Nephron (organoid): ENCODE data around the gene THOC7.

ENCODE experiments used
- H3K27ac Mint-ChIP-seq, 3 experiments: 2 replicates each; pipeline ENCODE4 v1.8.0; 2020; ENCODE audit warnings: mixed read lengths in 3 of 3, mild to moderate bottlenecking in 2 of 3, moderate library complexity in 1 of 3
- H3K27me3 Mint-ChIP-seq: 2 replicates; pipeline ENCODE4 v1.8.0; 2021; ENCODE audit warnings: low read depth, mild to moderate bottlenecking, moderate library complexity, mixed read lengths
- H3K36me3 Mint-ChIP-seq: 2 replicates; pipeline ENCODE4 v1.8.0; 2020; ENCODE audit warnings: low read depth, mixed read lengths
- H3K4me1 Mint-ChIP-seq: 2 replicates; pipeline ENCODE4 v1.8.0; 2020; ENCODE audit warnings: mixed read lengths
- H3K4me3 Mint-ChIP-seq, 3 experiments: 2 replicates each; pipeline ENCODE4 v1.8.0; 2020; ENCODE audit warnings: mild to moderate bottlenecking in 3 of 3, mixed read lengths in 3 of 3, moderate library complexity in 2 of 3
- H3K9me3 Mint-ChIP-seq: 2 replicates; pipeline ENCODE4 v1.8.0; 2020; ENCODE audit warnings: mixed read lengths
- TF ChIP-seq, protein P1 (sequence below), 3 experiments: fragments of 200-600 bp; sonication (generic); IDR thresholded peaks; one replicate each; pipeline ENCODE4 v1.5.0; 2021; ENCODE audit warnings: antibody characterized with exemption in 3 of 3; ENCODE audit not compliant: unreplicated experiment in 3 of 3

Gene THOC7

GRCh38 chr3:63808633-63809032, 55.0 kb downstream of the THOC7 start:
- TF ChIP-seq, protein P1, sequence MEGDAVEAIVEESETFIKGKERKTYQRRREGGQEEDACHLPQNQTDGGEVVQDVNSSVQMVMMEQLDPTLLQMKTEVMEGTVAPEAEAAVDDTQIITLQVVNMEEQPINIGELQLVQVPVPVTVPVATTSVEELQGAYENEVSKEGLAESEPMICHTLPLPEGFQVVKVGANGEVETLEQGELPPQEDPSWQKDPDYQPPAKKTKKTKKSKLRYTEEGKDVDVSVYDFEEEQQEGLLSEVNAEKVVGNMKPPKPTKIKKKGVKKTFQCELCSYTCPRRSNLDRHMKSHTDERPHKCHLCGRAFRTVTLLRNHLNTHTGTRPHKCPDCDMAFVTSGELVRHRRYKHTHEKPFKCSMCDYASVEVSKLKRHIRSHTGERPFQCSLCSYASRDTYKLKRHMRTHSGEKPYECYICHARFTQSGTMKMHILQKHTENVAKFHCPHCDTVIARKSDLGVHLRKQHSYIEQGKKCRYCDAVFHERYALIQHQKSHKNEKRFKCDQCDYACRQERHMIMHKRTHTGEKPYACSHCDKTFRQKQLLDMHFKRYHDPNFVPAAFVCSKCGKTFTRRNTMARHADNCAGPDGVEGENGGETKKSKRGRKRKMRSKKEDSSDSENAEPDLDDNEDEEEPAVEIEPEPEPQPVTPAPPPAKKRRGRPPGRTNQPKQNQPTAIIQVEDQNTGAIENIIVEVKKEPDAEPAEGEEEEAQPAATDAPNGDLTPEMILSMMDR (IDR thresholded peaks at IDR 0.05; ENCODE audit: unreplicated experiment in 3 of 3): no peak
- H3K27me3 Mint-ChIP-seq: no peaks in the 10 kb centered on the region
- H3K4me3 Mint-ChIP-seq: no peak overlapping the region
- H3K4me1 Mint-ChIP-seq: peaks cover 4% of the 10 kb centered on the region
- no peaks in the 10 kb centered on the region for H3K9me3 Mint-ChIP-seq
- no peaks in the 10 kb centered on the region for H3K36me3 Mint-ChIP-seq
- H3K27ac Mint-ChIP-seq: no peak overlapping the region

DNA sequence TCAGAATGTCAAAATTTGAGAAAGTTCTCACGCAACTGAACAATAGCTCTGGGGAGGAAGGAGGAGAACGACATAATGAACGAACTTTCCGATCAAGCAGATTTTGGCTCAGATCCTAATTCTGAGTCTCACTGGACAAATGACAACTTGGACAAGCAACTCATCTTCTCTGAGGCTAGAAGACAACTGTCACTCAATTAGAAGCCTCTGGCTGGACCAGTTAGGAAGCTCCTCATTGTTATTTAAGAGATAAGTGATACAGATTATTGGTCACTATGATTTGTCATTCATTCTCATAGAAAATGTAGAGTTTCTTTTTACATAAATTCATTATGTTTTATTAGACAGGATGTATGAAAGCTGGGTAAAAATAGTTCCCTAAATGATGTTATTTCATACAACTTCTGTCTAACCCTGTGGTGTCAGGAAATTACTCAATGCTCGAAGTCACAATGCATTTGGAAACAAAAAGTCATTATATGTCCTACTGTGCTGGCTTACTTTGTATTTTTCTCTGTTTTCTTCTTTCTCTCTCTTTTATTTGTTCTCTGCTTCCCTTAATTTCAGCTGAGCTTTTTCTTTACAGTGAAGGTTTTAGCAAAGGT, 55.5 kb downstream of the THOC7 start:
- H3K27ac Mint-ChIP-seq: no peak overlapping the region
- TF ChIP-seq, protein P1 (IDR thresholded peaks at IDR 0.05; ENCODE audit: unreplicated experiment in 3 of 3): no peak

DNA sequence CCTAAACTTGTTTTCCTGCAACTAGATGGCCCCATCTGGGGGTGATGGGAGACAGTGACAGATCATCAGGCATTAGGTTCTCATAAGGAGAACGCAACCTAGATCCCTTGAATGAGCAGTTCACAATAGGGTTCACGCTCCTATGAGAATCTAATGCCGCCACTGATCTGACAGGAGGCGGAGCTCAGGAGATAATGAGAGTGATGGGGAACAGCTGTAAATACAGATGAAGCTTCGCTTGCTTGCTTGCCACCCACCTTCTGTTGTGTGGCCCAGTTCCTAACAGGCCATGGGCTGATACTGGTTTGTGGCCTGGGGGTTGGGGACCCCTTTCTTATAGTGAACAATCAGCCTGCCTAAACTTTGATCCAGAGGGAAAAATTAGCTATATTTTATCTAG, 59.7 kb downstream of the THOC7 start:
- H3K36me3 Mint-ChIP-seq: no peaks in the 10 kb centered on the region
- no peak overlapping the region for H3K4me3 Mint-ChIP-seq
- H3K27ac Mint-ChIP-seq: no peak overlapping the region
- H3K27me3 Mint-ChIP-seq: peaks cover 4% of the 10 kb centered on the region
- TF ChIP-seq, protein P1 (IDR thresholded peaks at IDR 0.05; ENCODE audit: unreplicated experiment in 3 of 3): no peak
- no peaks in the 10 kb centered on the region for H3K9me3 Mint-ChIP-seq
- H3K4me1 Mint-ChIP-seq: no peaks in the 10 kb centered on the region

More for the DNA sequence above, 55.5 kb downstream of the THOC7 start:
- Mint-ChIP-seq H3K36me3 (no peaks in the 10 kb centered on the region), H3K27me3 (no peaks in the 10 kb centered on the region), H3K4me3 (no peak overlapping the region), H3K4me1 (no peaks in the 10 kb centered on the region), H3K9me3 (no peaks in the 10 kb centered on the region)

- peaks cover 4% of the 10 kb centered on the region for H3K27me3 Mint-ChIP-seq
- no peak overlapping the region for H3K4me3 Mint-ChIP-seq
- H3K9me3 Mint-ChIP-seq: no peaks in the 10 kb centered on the region
- no peaks in the 10 kb centered on the region for H3K36me3 Mint-ChIP-seq
- TF ChIP-seq, protein P1 (IDR thresholded peaks at IDR 0.05; ENCODE audit: unreplicated experiment in 3 of 3): no peak
- H3K4me1 Mint-ChIP-seq: no peaks in the 10 kb centered on the region
- H3K27ac Mint-ChIP-seq: no peak overlapping the region
Measured at GRCh38 chr3:63800097-63800496, 63.5 kb downstream of the THOC7 start.

- Mint-ChIP-seq H3K9me3 (no peaks in the 10 kb centered on the region), H3K4me1 (no peaks in the 10 kb centered on the region), H3K4me3 (no peak overlapping the region), H3K27ac (no peak overlapping the region), H3K27me3 (peaks cover 4% of the 10 kb centered on the region), H3K36me3 (no peaks in the 10 kb centered on the region)
- TF ChIP-seq, protein P1 (IDR thresholded peaks at IDR 0.05; ENCODE audit: unreplicated experiment in 3 of 3): no peak
Measured at GRCh38 chr3:63798949-63799348, 64.7 kb downstream of the THOC7 start.

- TF ChIP-seq, protein P1 (IDR thresholded peaks at IDR 0.05; ENCODE audit: unreplicated experiment in 3 of 3): no peak
- no peaks in the 10 kb centered on the region for H3K36me3 Mint-ChIP-seq
- no peaks in the 10 kb centered on the region for H3K9me3 Mint-ChIP-seq
- no peak overlapping the region for H3K27ac Mint-ChIP-seq
- no peak overlapping the region for H3K4me3 Mint-ChIP-seq
- H3K27me3 Mint-ChIP-seq: peaks cover 4% of the 10 kb centered on the region
- no peaks in the 10 kb centered on the region for H3K4me1 Mint-ChIP-seq
Measured at GRCh38 chr3:63798544-63798943, 65.1 kb downstream of the THOC7 start.
